ENCODE data around the gene CACNA2D3.

Gene CACNA2D3

DNA sequence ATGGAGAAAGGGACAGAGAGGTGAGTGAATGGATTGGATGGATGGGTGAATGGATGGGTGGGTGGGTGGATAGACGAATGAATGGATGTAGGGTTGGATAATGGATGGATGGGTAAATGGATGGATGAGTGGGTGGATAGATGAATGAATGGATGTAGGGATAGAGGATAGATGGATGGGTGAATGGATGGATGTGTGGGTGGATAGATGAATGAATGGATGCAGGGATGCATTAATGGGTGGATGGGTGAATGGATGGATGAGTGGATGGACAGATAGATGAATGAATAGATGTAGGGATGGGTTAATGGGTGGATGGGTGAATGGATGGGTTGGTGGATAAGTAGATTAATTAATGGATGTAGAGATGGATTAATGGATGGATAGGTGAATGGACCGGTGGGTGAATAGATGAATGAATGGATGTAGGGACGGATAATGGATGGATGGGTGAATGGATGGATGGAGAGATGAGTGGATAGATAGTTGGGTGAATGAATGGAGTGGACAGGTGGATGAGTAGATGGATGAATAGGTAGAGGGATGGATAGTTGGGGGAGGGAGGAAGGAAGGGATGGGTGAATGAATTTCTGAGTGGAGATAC is 28.6 kb downstream of the CACNA2D3 start:
- H3K27ac ChIP-seq (ENCODE audit: low read depth, low read length): no peak overlapping the region
- no peaks in the 10 kb centered on the region for H3K9me3 ChIP-seq (ENCODE audit: insufficient read depth, low read length)
- H3K9ac ChIP-seq (ENCODE audit: low read length): no peak overlapping the region
- H2AFZ ChIP-seq (ENCODE audit: low read depth, low read length, severe bottlenecking): no peak overlapping the region
- H3K4me3 ChIP-seq (ENCODE audit: insufficient read depth, low read length, poor library complexity, severe bottlenecking): no peak overlapping the region
- H3K4me2 ChIP-seq (ENCODE audit: low read depth, low read length, poor library complexity, severe bottlenecking): no peak overlapping the region
- H4K20me1 ChIP-seq (ENCODE audit: low read depth, low read length): no peaks in the 10 kb centered on the region
- no peaks in the 10 kb centered on the region for H3K9me2 ChIP-seq (replicated peaks; ENCODE audit: insufficient read depth, low read length)
- no peaks in the 10 kb centered on the region for H3K79me2 ChIP-seq (ENCODE audit: insufficient read depth, low read length)
- H3K36me3 ChIP-seq (ENCODE audit: low read length): no peaks in the 10 kb centered on the region
- no peaks in the 10 kb centered on the region for H3F3A ChIP-seq (ENCODE audit: insufficient read depth)
- no peaks in the 10 kb centered on the region for H3K27me3 ChIP-seq (ENCODE audit: low read length)
- TF ChIP-seq, protein P1, sequence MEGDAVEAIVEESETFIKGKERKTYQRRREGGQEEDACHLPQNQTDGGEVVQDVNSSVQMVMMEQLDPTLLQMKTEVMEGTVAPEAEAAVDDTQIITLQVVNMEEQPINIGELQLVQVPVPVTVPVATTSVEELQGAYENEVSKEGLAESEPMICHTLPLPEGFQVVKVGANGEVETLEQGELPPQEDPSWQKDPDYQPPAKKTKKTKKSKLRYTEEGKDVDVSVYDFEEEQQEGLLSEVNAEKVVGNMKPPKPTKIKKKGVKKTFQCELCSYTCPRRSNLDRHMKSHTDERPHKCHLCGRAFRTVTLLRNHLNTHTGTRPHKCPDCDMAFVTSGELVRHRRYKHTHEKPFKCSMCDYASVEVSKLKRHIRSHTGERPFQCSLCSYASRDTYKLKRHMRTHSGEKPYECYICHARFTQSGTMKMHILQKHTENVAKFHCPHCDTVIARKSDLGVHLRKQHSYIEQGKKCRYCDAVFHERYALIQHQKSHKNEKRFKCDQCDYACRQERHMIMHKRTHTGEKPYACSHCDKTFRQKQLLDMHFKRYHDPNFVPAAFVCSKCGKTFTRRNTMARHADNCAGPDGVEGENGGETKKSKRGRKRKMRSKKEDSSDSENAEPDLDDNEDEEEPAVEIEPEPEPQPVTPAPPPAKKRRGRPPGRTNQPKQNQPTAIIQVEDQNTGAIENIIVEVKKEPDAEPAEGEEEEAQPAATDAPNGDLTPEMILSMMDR (IDR thresholded peaks at IDR 0.05; ENCODE audit: insufficient read depth, low read length, poor library complexity, severe bottlenecking): no peak
- no peak for TF ChIP-seq EZH2phosphoT487 (conservative IDR thresholded peaks at IDR 0.05; ENCODE audit: low read length)

DNA sequence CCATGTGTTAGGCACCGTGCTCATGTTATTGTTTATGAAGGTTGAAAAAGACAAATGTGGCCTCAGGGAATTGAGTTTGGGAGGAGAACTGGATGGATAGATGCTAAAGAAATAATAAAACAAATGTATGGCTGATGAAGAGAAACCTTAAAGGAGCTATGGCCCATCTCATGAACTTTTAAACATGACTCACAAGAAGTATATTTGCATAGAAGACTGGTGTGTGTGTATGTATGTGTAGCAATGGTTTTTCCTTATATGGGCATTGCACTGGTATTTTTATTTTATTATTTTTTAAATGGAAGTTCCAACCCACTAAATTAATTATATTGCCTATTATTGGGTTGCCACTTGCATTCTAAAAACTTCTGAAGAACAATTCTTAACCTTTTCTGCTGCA is 31.1 kb downstream of the CACNA2D3 start:
- H3K4me2 ChIP-seq (ENCODE audit: low read depth, low read length, poor library complexity, severe bottlenecking): no peak overlapping the region
- no peaks in the 10 kb centered on the region for H4K20me1 ChIP-seq (ENCODE audit: low read depth, low read length)
- H3K27ac ChIP-seq (ENCODE audit: low read depth, low read length): no peak overlapping the region
- no peaks in the 10 kb centered on the region for H3F3A ChIP-seq (ENCODE audit: insufficient read depth)
- no peak overlapping the region for H3K9ac ChIP-seq (ENCODE audit: low read length)
- H3K9me2 ChIP-seq (replicated peaks; ENCODE audit: insufficient read depth, low read length): no peaks in the 10 kb centered on the region
- no peaks in the 10 kb centered on the region for H3K9me3 ChIP-seq (ENCODE audit: insufficient read depth, low read length)
- H3K4me3 ChIP-seq (ENCODE audit: insufficient read depth, low read length, poor library complexity, severe bottlenecking): no peak overlapping the region
- no peaks in the 10 kb centered on the region for H3K36me3 ChIP-seq (ENCODE audit: low read length)
- H3K79me2 ChIP-seq (ENCODE audit: insufficient read depth, low read length): no peaks in the 10 kb centered on the region
- H3K27me3 ChIP-seq (ENCODE audit: low read length): no peaks in the 10 kb centered on the region
- no peak overlapping the region for H2AFZ ChIP-seq (ENCODE audit: low read depth, low read length, severe bottlenecking)
- TF ChIP-seq, protein P1 (IDR thresholded peaks at IDR 0.05; ENCODE audit: insufficient read depth, low read length, poor library complexity, severe bottlenecking): no peak
- TF ChIP-seq EZH2phosphoT487 (conservative IDR thresholded peaks at IDR 0.05; ENCODE audit: low read length): no peak

DNA sequence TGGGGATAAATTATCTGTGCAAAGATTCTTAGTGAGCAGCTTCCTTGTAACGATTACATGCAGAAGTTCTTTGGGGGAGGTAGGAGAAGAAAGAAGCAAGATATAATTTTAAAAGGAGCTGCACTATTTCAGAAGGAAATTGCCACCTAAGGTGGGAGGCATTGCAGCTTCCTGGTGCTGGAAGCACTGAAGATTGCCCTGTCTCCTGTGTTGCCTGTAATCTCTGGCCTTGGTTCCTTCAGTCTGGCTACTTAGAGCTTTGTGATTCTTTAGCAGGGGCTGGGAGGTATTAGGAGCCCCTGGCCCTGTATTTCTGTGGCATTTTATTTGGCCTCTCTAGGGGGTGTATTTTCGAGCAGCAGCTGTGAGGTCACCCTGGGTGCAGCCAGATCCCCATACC is 35.5 kb downstream of the CACNA2D3 start:
- H3K9ac ChIP-seq (ENCODE audit: low read length): no peak overlapping the region
- TF ChIP-seq, protein P1 (IDR thresholded peaks at IDR 0.05; ENCODE audit: insufficient read depth, low read length, poor library complexity, severe bottlenecking): no peak
- no peak for TF ChIP-seq EZH2phosphoT487 (conservative IDR thresholded peaks at IDR 0.05; ENCODE audit: low read length)
- no peaks in the 10 kb centered on the region for H3K9me3 ChIP-seq (ENCODE audit: insufficient read depth, low read length)
- no peaks in the 10 kb centered on the region for H3K36me3 ChIP-seq (ENCODE audit: low read length)
- H3K4me3 ChIP-seq (ENCODE audit: insufficient read depth, low read length, poor library complexity, severe bottlenecking): no peak overlapping the region
- no peaks in the 10 kb centered on the region for H3K9me2 ChIP-seq (replicated peaks; ENCODE audit: insufficient read depth, low read length)
- no peaks in the 10 kb centered on the region for H3K27me3 ChIP-seq (ENCODE audit: low read length)
- no peak overlapping the region for H3K4me2 ChIP-seq (ENCODE audit: low read depth, low read length, poor library complexity, severe bottlenecking)
- no peaks in the 10 kb centered on the region for H4K20me1 ChIP-seq (ENCODE audit: low read depth, low read length)
- no peaks in the 10 kb centered on the region for H3K79me2 ChIP-seq (ENCODE audit: insufficient read depth, low read length)
- no peak overlapping the region for H2AFZ ChIP-seq (ENCODE audit: low read depth, low read length, severe bottlenecking)
- H3K27ac ChIP-seq (ENCODE audit: low read depth, low read length): no peak overlapping the region
- no peaks in the 10 kb centered on the region for H3F3A ChIP-seq (ENCODE audit: insufficient read depth)

All from SU-DHL-6 (cell line).